Measurements from ENCODE around the gene TUSC2.

- TF ChIP-seq CTCF (conservative IDR thresholded peaks at IDR 0.05; ENCODE audit: low read depth in 2 of 2) (no peak), EZH2phosphoT487 (IDR thresholded peaks at IDR 0.05; ENCODE audit: unreplicated experiment) (no peak)
These were observed 9.3 kb upstream of the TUSC2 start for GRCh38 chr3:50337175-50337861.

Data from GM23338 (cell line).